GM23338 (cell line): Measurements from ENCODE around the gene PDF.

Source experiments
- CREB1 ChIP-seq: fragments of 250-450 bp; sonication (Bioruptor Pico); IDR thresholded peaks from 2 replicates; pipeline ENCODE4 v1.5.0; 2020; ENCODE audit warnings: low read depth, mild to moderate bottlenecking, moderate library complexity
- CTCF ChIP-seq, 2 experiments: fragments of 200-600 bp in 1 of 2; sonication (generic) in 1 of 2; conservative IDR thresholded peaks; 2 replicates each; pipeline versions ENCODE4 v1.5.1 to v1.6.1; 2016 to 2017; ENCODE audit warnings: antibody characterized with exemption in 2 of 2, low read depth in 2 of 2, mild to moderate bottlenecking in 2 of 2, moderate library complexity in 1 of 2
- ETS1 ChIP-seq: IDR thresholded peaks from 2 replicates; pipeline ENCODE4 v1.6.1; 2016; ENCODE audit warnings: antibody characterized with exemption
- EZH2 ChIP-seq: fragments of 200-600 bp; sonication (generic); IDR thresholded peaks from one replicate; pipeline ENCODE4 v1.8.0; 2017; ENCODE audit warnings: antibody characterized with exemption, mild to moderate bottlenecking, low read depth; ENCODE audit not compliant: unreplicated experiment
- EZH2phosphoT487 ChIP-seq: fragments of 200-600 bp; sonication (generic); IDR thresholded peaks from one replicate; pipeline ENCODE4 v1.8.1; 2018; ENCODE audit warnings: antibody characterized with exemption; ENCODE audit not compliant: unreplicated experiment
- JUNB ChIP-seq: IDR thresholded peaks from one replicate; pipeline ENCODE4 v1.6.1; 2016; ENCODE audit warnings: antibody characterized with exemption; ENCODE audit not compliant: unreplicated experiment
- NANOG ChIP-seq: IDR thresholded peaks from 2 replicates; pipeline ENCODE4 v1.6.1; 2016; ENCODE audit warnings: antibody characterized with exemption, borderline replicate concordance
- POLR2AphosphoS5 ChIP-seq: IDR thresholded peaks from 2 replicates; pipeline ENCODE4 v1.6.1; 2016; ENCODE audit warnings: antibody characterized with exemption, low read depth
- REST ChIP-seq: IDR thresholded peaks from one replicate; pipeline ENCODE4 v1.6.1; 2018; ENCODE audit warnings: antibody characterized with exemption; ENCODE audit not compliant: unreplicated experiment
- STAT1 ChIP-seq: IDR thresholded peaks from one replicate; pipeline ENCODE4 v1.6.1; 2016; ENCODE audit warnings: antibody characterized with exemption; ENCODE audit not compliant: unreplicated experiment
- ZNF114 ChIP-seq: fragments of 250-450 bp; sonication (Bioruptor Pico); IDR thresholded peaks from 2 replicates; pipeline ENCODE4 v1.5.0; 2020; ENCODE audit warnings: mild to moderate bottlenecking, moderate library complexity
- ZNF462 ChIP-seq: fragments of 250-450 bp; sonication (Bioruptor Pico); IDR thresholded peaks from 2 replicates; pipeline ENCODE4 v1.5.0; 2020; ENCODE audit warnings: mild to moderate bottlenecking, moderate library complexity

- no peak for TF ChIP-seq CTCF (conservative IDR thresholded peaks at IDR 0.05; ENCODE audit: low read depth in 2 of 2)
- no peak for TF ChIP-seq EZH2
- TF ChIP-seq CREB1 = no peak
- no peak for TF ChIP-seq POLR2AphosphoS5
- no peak for TF ChIP-seq JUNB
- TF ChIP-seq ZNF114 = no peak
- no peak for TF ChIP-seq REST
- no peak for TF ChIP-seq EZH2phosphoT487
- no peak for TF ChIP-seq ZNF462
- no peak for TF ChIP-seq ETS1
- no peak for TF ChIP-seq NANOG
- no peak for TF ChIP-seq STAT1
Measured at GRCh38 chr16:69294051-69294450, 36.3 kb downstream of the PDF start.
